Type B pancreatic cell (in vitro differentiated cells): Measurements from ENCODE around the gene CASP9. TPM values are rescaled to one million over a fixed set of nuclear protein-coding genes. Genes with fewer than 3 reads are reported as not detected.
"Not testable (repeated sequence)": the region's sequence is repeated elsewhere in the genome, so short reads cannot be mapped to it uniquely, and the experiment has no call there.

Experiments used
- DNase-seq: peaks from one replicate; pipeline ENCODE4 v3.0.0; 2021; ENCODE audit warnings: mixed read lengths; ENCODE audit not compliant: unreplicated experiment; ENCODE audit errors: extremely low spot score
- H3K27ac Mint-ChIP-seq: 2 replicates; pipeline ENCODE4 v1.8.0; 2021; ENCODE audit warnings: mild to moderate bottlenecking, mixed read lengths
- H3K27me3 Mint-ChIP-seq: 2 replicates; pipeline ENCODE4 v1.8.0; 2021; ENCODE audit warnings: mixed read lengths
- H3K36me3 Mint-ChIP-seq: 2 replicates; pipeline ENCODE4 v1.8.0; 2021; ENCODE audit warnings: mixed read lengths
- H3K4me1 Mint-ChIP-seq: one replicate; pipeline ENCODE4 v1.8.0; 2021; ENCODE audit warnings: mixed read lengths; ENCODE audit not compliant: unreplicated experiment
- H3K4me3 Mint-ChIP-seq: 2 replicates; pipeline ENCODE4 v1.8.0; 2021; ENCODE audit warnings: mild to moderate bottlenecking, mixed read lengths
- H3K9me3 Mint-ChIP-seq: 2 replicates; pipeline ENCODE4 v1.8.0; 2021; ENCODE audit warnings: mixed read lengths
- CTCF ChIP-seq: fragments of 200-600 bp; sonication (generic); conservative IDR thresholded peaks from 2 replicates; pipeline ENCODE4 v1.5.0; 2021; ENCODE audit warnings: antibody characterized with exemption, mild to moderate bottlenecking
- total RNA-seq: library from RNA; stranded (reverse); gene quantifications from 2 replicates; pipeline ENCODE4 v1.2.1, GENCODE V29; 2021; ENCODE audit warnings: low replicate concordance

Gene CASP9
- total RNA-seq, 1 donor from 2014 or later = 13.5 TPM

GRCh38 chr1:15479654-15480347, 44.2 kb downstream of the CASP9 start:
- DNase-seq = no peak
- Mint-ChIP-seq H3K4me3 (no peak overlapping the region), H3K9me3 (no peaks in the 10 kb centered on the region), H3K36me3 (peaks cover 4% of the 10 kb centered on the region), H3K27me3 (no peaks in the 10 kb centered on the region), H3K4me1 (no peaks in the 10 kb centered on the region), H3K27ac (no peak overlapping the region)
- TF ChIP-seq CTCF = no peak

- no peaks in the 10 kb centered on the region for H3K27me3 Mint-ChIP-seq
Observed at GRCh38 chr1:15477646-15478212, 46.3 kb downstream of the CASP9 start.

GRCh38 chr1:15476927-15477326, 47.1 kb downstream of the CASP9 start:
- Mint-ChIP-seq H3K27ac (no peak overlapping the region), H3K4me1 (no peaks in the 10 kb centered on the region), H3K36me3 (no peaks in the 10 kb centered on the region), H3K4me3 (no peak overlapping the region), H3K9me3 (no peaks in the 10 kb centered on the region), H3K27me3 (no peaks in the 10 kb centered on the region)
- no peak for DNase-seq
- TF ChIP-seq CTCF = no peak

More at GRCh38 chr1:15477646-15478212, 46.3 kb downstream of the CASP9 start:
- no peaks in the 10 kb centered on the region for H3K4me1 Mint-ChIP-seq
- no peaks in the 10 kb centered on the region for H3K9me3 Mint-ChIP-seq
- no peak for DNase-seq
- H3K27ac Mint-ChIP-seq = no peak overlapping the region
- no peaks in the 10 kb centered on the region for H3K36me3 Mint-ChIP-seq
- H3K4me3 Mint-ChIP-seq = no peak overlapping the region
- TF ChIP-seq CTCF = no peak

GRCh38 chr1:15475752-15476314, 48.2 kb downstream of the CASP9 start, which contains the start of gene CELA2B:
Gene CELA2B (plus strand): TSS chr1:15476104. CDS start chr1:15476126, 22 bp downstream.
- no peaks in the 10 kb centered on the region for H3K27me3 Mint-ChIP-seq
- no peak for DNase-seq
- H3K9me3 Mint-ChIP-seq = no peaks in the 10 kb centered on the region
- H3K4me1 Mint-ChIP-seq = no peaks in the 10 kb centered on the region
- no peak within 1 kb of the TSS for H3K4me3 Mint-ChIP-seq
- H3K36me3 Mint-ChIP-seq = no peaks in the 10 kb centered on the region
- no peak within 1 kb of the TSS for H3K27ac Mint-ChIP-seq
- no peak for TF ChIP-seq CTCF

- Mint-ChIP-seq H3K27ac (no peak overlapping the region), H3K4me3 (no peak overlapping the region), H3K9me3 (no peaks in the 10 kb centered on the region), H3K4me1 (no peaks in the 10 kb centered on the region), H3K27me3 (no peaks in the 10 kb centered on the region), H3K36me3 (no peaks in the 10 kb centered on the region)
- TF ChIP-seq CTCF = no peak
- DNase-seq = no peak
Observed at GRCh38 chr1:15472587-15472986, 51.4 kb downstream of the CASP9 start.

GRCh38 chr1:15471723-15472122, 52.3 kb downstream of the CASP9 start:
- not testable (repeated sequence) for H3K4me3 Mint-ChIP-seq, H3K4me1 Mint-ChIP-seq, H3K36me3 Mint-ChIP-seq, H3K27ac Mint-ChIP-seq, DNase-seq, H3K9me3 Mint-ChIP-seq, H3K27me3 Mint-ChIP-seq

GRCh38 chr1:15471067-15471466, 52.9 kb downstream of the CASP9 start:
- H3K4me1 Mint-ChIP-seq, H3K27me3 Mint-ChIP-seq, DNase-seq, H3K9me3 Mint-ChIP-seq, H3K27ac Mint-ChIP-seq, H3K36me3 Mint-ChIP-seq, H3K4me3 Mint-ChIP-seq: not testable (repeated sequence)

GRCh38 chr1:15469821-15470448, 54.1 kb downstream of the CASP9 start:
- DNase-seq, H3K27me3 Mint-ChIP-seq, H3K4me3 Mint-ChIP-seq, H3K27ac Mint-ChIP-seq, H3K36me3 Mint-ChIP-seq, H3K9me3 Mint-ChIP-seq, H3K4me1 Mint-ChIP-seq: not testable (repeated sequence)
